K562 (cell line): ENCODE data around the gene GNG7. TPM values are rescaled to one million over a fixed set of nuclear protein-coding genes. Genes with fewer than 3 reads are reported as not detected.
A peak's percentile ranks its signal among the peaks of the same experiment; 100 is the strongest.

ENCODE experiments used
- ATF3 ChIP-seq, 2 experiments: fragments of 450-650 bp in 1 of 2; sonication (generic) in 1 of 2; formaldehyde crosslinking in 1 of 2; IDR thresholded peaks in 1 of 2; conservative IDR thresholded peaks in 1 of 2; 2 replicates each; pipeline versions ENCODE4 v1.6.1 to v1.8.1; 2016 to 2023; ENCODE audit warnings: mild to moderate bottlenecking in 2 of 2, moderate library complexity in 2 of 2, inconsistent platforms in 1 of 2, missing genetic modification reagents in 1 of 2
- CC2D1A ChIP-seq: fragments of 450-650 bp; IDR thresholded peaks from 2 replicates; pipeline ENCODE4 v1.6.1; 2017; ENCODE audit warnings: mild to moderate bottlenecking
- CCNT2 ChIP-seq: IDR thresholded peaks from 2 replicates; pipeline ENCODE4 v1.6.1; 2011; ENCODE audit warnings: borderline replicate concordance, low read depth, mild to moderate bottlenecking, moderate library complexity, mixed read lengths, low read length; ENCODE audit not compliant: insufficient read length; ENCODE audit errors: extremely low read depth
- CREM ChIP-seq: IDR thresholded peaks from 2 replicates; pipeline ENCODE4 v1.6.1; 2014; ENCODE audit warnings: antibody characterized with exemption, low read depth
- USF1 ChIP-seq: sonication (generic); formaldehyde crosslinking; IDR thresholded peaks from 2 replicates; pipeline ENCODE4 v1.9.0; 2022; ENCODE audit warnings: mild to moderate bottlenecking, missing genetic modification reagents
- USF2 ChIP-seq: sonication (generic); formaldehyde crosslinking; IDR thresholded peaks from 2 replicates; pipeline ENCODE4 v1.5.0; 2020; ENCODE audit warnings: missing genetic modification reagents
- ZFX ChIP-seq: sonication (generic); formaldehyde crosslinking; IDR thresholded peaks from 2 replicates; pipeline ENCODE4 v1.8.0; 2022; ENCODE audit warnings: mild to moderate bottlenecking, missing genetic modification reagents, moderate library complexity
- ZNF75A ChIP-seq: fragments of 450-650 bp; formaldehyde crosslinking; IDR thresholded peaks from 2 replicates; pipeline ENCODE4 v1.4.0; 2020; ENCODE audit warnings: mild to moderate bottlenecking
- polyA plus RNA-seq, 8 experiments: library from polyadenylated mRNA; depleted of rRNA in 4 of 8; stranded (reverse) in 5 of 8; unstranded in 3 of 8; fragments of >200 nt; fragmentation: Nextera tagmentation in 2 of 8; fragmentation: Illumina TruSeq in 1 of 8; extraction: Ambion mirVana in 2 of 8; extraction: Trizol in 1 of 8; gene quantifications; 2 replicates each; pipeline versions ENCODE4 v1.2.1 to v1.2.3, GENCODE V29; 2011 to 2014; ENCODE audit warnings: inconsistent platforms in 1 of 8, missing spikeins in 1 of 8
- total RNA-seq, 7 experiments: library from RNA; depleted of rRNA in 6 of 7; stranded (reverse); fragments of >200 nt in 6 of 7; fragmentation: Illumina TruSeq in 2 of 7; extraction: Trizol in 2 of 7; gene quantifications; 2 replicates each; pipeline versions ENCODE4 v1.2.1 to v1.2.3, GENCODE V29; 2011 to 2021; ENCODE audit warnings: low replicate concordance in 1 of 7
- TF ChIP-seq, protein P1 (sequence below): sonication (generic); formaldehyde crosslinking; IDR thresholded peaks from 2 replicates; pipeline ENCODE4 v1.8.1; 2023; ENCODE audit warnings: missing genetic modification reagents, mild to moderate bottlenecking, borderline replicate concordance
- TF ChIP-seq, protein P2 (sequence below), 2 experiments: IDR thresholded peaks in 1 of 2; conservative IDR thresholded peaks in 1 of 2; 2 replicates each; pipeline ENCODE4 v1.6.1; 2016; ENCODE audit warnings: low read depth in 2 of 2, mild to moderate bottlenecking in 1 of 2, missing compliant biosample characterization in 1 of 2, missing genetic modification characterization in 1 of 2, moderate library complexity in 1 of 2

The GNG7 gene
- total and polyA plus RNA-seq, 9 of the 15 experiments (the other 6 are each of a cell fraction or from before 2014, with no cell fraction given) = 0.01 to 0.20 (median 0.06) TPM; not detected in 1

DNA sequence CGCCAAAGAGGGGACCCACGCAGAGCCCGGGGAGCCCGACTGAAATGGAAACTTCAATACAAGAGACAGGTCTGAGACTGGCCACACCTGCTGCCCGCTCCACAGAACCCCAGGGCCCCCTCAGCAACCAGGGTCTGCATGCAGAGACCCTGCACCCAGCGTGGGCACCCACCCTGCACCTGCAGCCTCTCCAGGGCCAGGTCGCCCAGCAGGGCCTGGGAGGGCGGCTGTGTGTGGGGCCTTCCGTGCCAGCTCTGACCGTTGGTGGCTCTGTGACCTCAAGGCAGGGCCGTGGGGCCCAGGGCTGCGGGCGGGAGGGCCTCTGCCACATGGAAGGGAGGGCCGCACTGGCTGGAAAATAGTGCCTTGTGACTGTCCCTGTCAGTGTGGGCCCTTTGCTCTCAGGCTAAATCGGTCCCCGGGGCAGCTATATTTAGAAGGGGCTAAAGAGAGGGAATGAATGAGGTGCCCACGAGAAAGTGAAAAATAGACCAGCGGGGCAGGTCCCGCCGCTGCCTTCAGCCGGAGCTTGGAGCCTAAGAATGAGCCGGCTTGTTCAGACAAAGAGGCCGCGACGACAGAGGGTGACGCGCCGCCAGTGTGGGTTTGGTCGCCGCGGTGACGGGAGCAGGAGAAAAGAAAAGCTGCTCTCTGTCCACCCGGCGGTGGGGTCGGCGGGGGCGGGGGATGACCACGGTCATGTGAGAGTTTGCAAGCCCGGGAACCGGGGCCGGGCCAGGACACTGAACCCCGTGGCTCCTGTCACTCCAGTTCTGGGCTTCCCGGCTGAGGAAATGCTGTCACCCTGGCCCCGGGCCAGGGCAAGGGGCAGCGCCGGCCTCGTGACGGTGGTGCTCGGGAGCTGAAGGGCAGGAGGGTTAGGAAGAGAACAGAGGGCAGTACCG lies 156.1 kb downstream of the GNG7 start (continued):
- TF ChIP-seq, protein P1, sequence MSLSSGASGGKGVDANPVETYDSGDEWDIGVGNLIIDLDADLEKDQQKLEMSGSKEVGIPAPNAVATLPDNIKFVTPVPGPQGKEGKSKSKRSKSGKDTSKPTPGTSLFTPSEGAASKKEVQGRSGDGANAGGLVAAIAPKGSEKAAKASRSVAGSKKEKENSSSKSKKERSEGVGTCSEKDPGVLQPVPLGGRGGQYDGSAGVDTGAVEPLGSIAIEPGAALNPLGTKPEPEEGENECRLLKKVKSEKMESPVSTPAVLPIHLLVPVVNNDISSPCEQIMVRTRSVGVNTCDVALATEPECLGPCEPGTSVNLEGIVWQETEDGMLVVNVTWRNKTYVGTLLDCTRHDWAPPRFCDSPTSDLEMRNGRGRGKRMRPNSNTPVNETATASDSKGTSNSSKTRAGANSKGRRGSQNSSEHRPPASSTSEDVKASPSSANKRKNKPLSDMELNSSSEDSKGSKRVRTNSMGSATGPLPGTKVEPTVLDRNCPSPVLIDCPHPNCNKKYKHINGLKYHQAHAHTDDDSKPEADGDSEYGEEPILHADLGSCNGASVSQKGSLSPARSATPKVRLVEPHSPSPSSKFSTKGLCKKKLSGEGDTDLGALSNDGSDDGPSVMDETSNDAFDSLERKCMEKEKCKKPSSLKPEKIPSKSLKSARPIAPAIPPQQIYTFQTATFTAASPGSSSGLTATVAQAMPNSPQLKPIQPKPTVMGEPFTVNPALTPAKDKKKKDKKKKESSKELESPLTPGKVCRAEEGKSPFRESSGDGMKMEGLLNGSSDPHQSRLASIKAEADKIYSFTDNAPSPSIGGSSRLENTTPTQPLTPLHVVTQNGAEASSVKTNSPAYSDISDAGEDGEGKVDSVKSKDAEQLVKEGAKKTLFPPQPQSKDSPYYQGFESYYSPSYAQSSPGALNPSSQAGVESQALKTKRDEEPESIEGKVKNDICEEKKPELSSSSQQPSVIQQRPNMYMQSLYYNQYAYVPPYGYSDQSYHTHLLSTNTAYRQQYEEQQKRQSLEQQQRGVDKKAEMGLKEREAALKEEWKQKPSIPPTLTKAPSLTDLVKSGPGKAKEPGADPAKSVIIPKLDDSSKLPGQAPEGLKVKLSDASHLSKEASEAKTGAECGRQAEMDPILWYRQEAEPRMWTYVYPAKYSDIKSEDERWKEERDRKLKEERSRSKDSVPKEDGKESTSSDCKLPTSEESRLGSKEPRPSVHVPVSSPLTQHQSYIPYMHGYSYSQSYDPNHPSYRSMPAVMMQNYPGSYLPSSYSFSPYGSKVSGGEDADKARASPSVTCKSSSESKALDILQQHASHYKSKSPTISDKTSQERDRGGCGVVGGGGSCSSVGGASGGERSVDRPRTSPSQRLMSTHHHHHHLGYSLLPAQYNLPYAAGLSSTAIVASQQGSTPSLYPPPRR (CRISPR knock-in tag) = no peak
- no peak for TF ChIP-seq USF2 (CRISPR knock-in tag)
- TF ChIP-seq CCNT2 = peak; percentile 29
- peak; percentile 28; the same call in 1 of the 2 replicates for TF ChIP-seq CREM
- TF ChIP-seq ZNF75A (CRISPR knock-in tag) = no peak
- peak; percentile 36 for TF ChIP-seq ZFX
- TF ChIP-seq USF1 (CRISPR knock-in tag) = peak; percentile 12; the same call in 1 of the 2 replicates
- TF ChIP-seq, protein P2, sequence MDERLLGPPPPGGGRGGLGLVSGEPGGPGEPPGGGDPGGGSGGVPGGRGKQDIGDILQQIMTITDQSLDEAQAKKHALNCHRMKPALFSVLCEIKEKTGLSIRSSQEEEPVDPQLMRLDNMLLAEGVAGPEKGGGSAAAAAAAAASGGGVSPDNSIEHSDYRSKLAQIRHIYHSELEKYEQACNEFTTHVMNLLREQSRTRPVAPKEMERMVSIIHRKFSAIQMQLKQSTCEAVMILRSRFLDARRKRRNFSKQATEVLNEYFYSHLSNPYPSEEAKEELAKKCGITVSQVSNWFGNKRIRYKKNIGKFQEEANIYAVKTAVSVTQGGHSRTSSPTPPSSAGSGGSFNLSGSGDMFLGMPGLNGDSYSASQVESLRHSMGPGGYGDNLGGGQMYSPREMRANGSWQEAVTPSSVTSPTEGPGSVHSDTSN (CRISPR knock-in tag; IDR thresholded peaks at IDR 0.05; ENCODE audit: low read depth) = no peak
- TF ChIP-seq, protein P2 (tag; conservative IDR thresholded peaks at IDR 0.05; ENCODE audit: low read depth) = 0 out of 2 replicates have a peak, but pooled peaks have one; percentile 24
- no peak for TF ChIP-seq CC2D1A
- peak; percentile 6; the same call in 1 of the 2 replicates for TF ChIP-seq ATF3 (IDR thresholded peaks at IDR 0.05)
- TF ChIP-seq ATF3 (CRISPR knock-in tag; conservative IDR thresholded peaks at IDR 0.05) = no peak
